PFSK-1 (cell line): Measurements from ENCODE around the gene NTN3.

Source experiments
- FOXP2 ChIP-seq: optimal IDR thresholded peaks from 2 replicates; pipeline ENCODE3; 2011; ENCODE audit warnings: borderline replicate concordance, control low read depth, inconsistent platforms; ENCODE audit not compliant: insufficient read depth; ENCODE audit errors: extremely low read length, extremely low read depth
- POLR2AphosphoS5 ChIP-seq: IDR thresholded peaks from 2 replicates; pipeline ENCODE4 v1.6.1; 2012; ENCODE audit warnings: low read depth, mild to moderate bottlenecking, control low read depth, low read length, moderate library complexity
- REST ChIP-seq, 2 experiments: IDR thresholded peaks; 2 replicates each; pipeline versions ENCODE4 v1.6.1 to v1.8.0; 2011 to 2012; ENCODE audit warnings: low read depth in 2 of 2, low read length in 2 of 2, control low read depth in 1 of 2, inconsistent platforms in 1 of 2, mild to moderate bottlenecking in 1 of 2, moderate library complexity in 1 of 2; ENCODE audit not compliant: insufficient read depth in 1 of 2
- SIN3A ChIP-seq: IDR thresholded peaks from 2 replicates; pipeline ENCODE4 v1.6.1; 2012; ENCODE audit warnings: mild to moderate bottlenecking, low read length, moderate library complexity, borderline replicate concordance; ENCODE audit not compliant: insufficient read depth
- TAF1 ChIP-seq: IDR thresholded peaks from 2 replicates; pipeline ENCODE4 v1.6.1; 2012; ENCODE audit warnings: low read length, control low read depth, borderline replicate concordance; ENCODE audit not compliant: insufficient read depth

GRCh38 chr16:2469399-2470233 lies 1.5 kb upstream of the NTN3 start:
- TF ChIP-seq POLR2AphosphoS5, result no peak
- no peak for TF ChIP-seq REST (IDR thresholded peaks at IDR 0.05; ENCODE audit: insufficient read depth in 1 of 2, low read depth in 2 of 2, low read length in 2 of 2)
- no peak for TF ChIP-seq TAF1
- TF ChIP-seq SIN3A, result no peak
- no peak for TF ChIP-seq FOXP2
